ENCODE data around the gene PLG. TPM values are rescaled to one million over a fixed set of nuclear protein-coding genes. Genes with fewer than 3 reads are reported as not detected.
"Not testable (repeated sequence)": the region's sequence is repeated elsewhere in the genome, so short reads cannot be mapped to it uniquely, and the experiment has no call there.

PLG gene
- total RNA-seq, 1 donor = not detected

- Histone ChIP-seq H3K4me1 (ENCODE audit: insufficient read depth, low read length) (no peaks in the 10 kb centered on the region), H3K9me3 (ENCODE audit: low read depth, low read length) (peaks cover 12% of the 10 kb centered on the region), H3K4me3 (ENCODE audit: low read length) (no peak overlapping the region), H3K27me3 (ENCODE audit: insufficient read depth, low read length) (no peaks in the 10 kb centered on the region)
These were observed 99.4 kb downstream of the PLG start for GRCh38 chr6:160801418-160801817.

GRCh38 chr6:160802049-160802448 lies 100.0 kb downstream of the PLG start:
- H3K4me3 ChIP-seq (ENCODE audit: low read length); H3K4me1 ChIP-seq (ENCODE audit: insufficient read depth, low read length); H3K27me3 ChIP-seq (ENCODE audit: insufficient read depth, low read length): not testable (repeated sequence)
- H3K9me3 ChIP-seq (ENCODE audit: low read depth, low read length) = peaks cover 12% of the 10 kb centered on the region

Other genes with a start within 250 kb of the PLG start
- gene LPA, start 38.0 kb upstream of the PLG start, total RNA-seq = not detected

All from mononuclear cell (primary cell).